Neuron (in vitro differentiated cells): Measurements from ENCODE around the gene MPI.
A peak's percentile ranks its signal among the peaks of the same experiment; 100 is the strongest.
"Not testable (repeated sequence)": the region's sequence is repeated elsewhere in the genome, so short reads cannot be mapped to it uniquely, and the experiment has no call there.

Source experiments
- H2AFZ ChIP-seq: one replicate; pipeline ENCODE4 v1.6.1; 2013; ENCODE audit warnings: low read depth, mild to moderate bottlenecking, inconsistent platforms, low read length, moderate library complexity
- H3K27me3 ChIP-seq: one replicate; pipeline ENCODE4 v1.6.1; 2013; ENCODE audit warnings: low read length; ENCODE audit not compliant: insufficient read depth
- H3K36me3 ChIP-seq: one replicate; pipeline ENCODE4 v1.6.1; 2013; ENCODE audit warnings: low read length; ENCODE audit not compliant: insufficient read depth
- H3K4me1 ChIP-seq: one replicate; pipeline ENCODE4 v1.6.1; 2013; ENCODE audit warnings: low read length; ENCODE audit not compliant: insufficient read depth
- H3K4me3 ChIP-seq: 2 replicates; pipeline ENCODE4 v1.5.1; 2013; ENCODE audit warnings: mild to moderate bottlenecking, low read length, moderate library complexity
- H3K9me3 ChIP-seq: one replicate; pipeline ENCODE4 v1.6.1; 2013; ENCODE audit warnings: low read length

MPI gene

DNA sequence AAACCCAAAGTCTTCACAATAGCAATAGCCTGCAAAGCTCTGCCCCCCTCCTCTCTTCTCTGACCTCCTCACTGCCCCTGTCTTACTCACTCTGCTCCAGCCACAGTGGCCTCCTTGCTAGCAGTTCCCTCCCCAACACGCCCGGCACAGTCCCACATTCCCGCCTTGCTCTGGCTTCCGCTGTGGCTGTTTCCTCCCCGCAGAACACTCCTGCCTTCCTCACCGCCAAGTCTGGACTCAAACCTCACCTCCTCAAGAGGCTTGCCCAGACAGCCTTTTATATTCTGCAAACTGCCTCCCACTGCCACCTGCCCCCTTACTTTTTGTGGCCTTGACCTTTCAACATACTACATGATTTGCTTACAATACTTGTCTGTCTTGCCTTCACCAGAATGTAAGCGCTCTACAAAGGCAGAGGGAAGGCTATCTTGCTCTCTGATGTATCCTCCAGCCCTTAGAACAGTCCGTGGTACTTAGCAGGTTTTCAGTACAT is 406 bp upstream of the MPI start:
- Histone ChIP-seq H2AFZ (peak overlapping the region; percentile 59), H3K4me1 (peaks cover 10% of the 10 kb centered on the region), H3K36me3 (peaks cover 21% of the 10 kb centered on the region), H3K27me3 (no peaks in the 10 kb centered on the region), H3K9me3 (no peaks in the 10 kb centered on the region), H3K4me3 (peak overlapping the region; percentile 60)

DNA sequence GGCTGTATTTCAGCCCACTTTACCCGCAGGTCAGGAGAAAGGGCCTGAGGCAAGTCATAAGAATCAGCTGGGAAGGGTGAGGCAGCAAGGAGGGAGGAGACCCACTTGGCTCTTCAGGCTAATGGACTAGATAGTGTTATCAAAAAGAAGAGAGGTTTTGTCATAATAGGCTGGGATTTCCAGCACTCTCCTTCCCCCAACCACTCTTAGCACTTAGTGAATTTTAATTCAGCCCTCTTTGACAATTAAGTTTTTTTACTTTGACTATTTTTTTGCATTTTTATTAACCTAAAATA is 771 bp downstream of the MPI start:
- Histone ChIP-seq H2AFZ (peak overlapping the region; percentile 59), H3K4me3 (peak overlapping the region; percentile 60), H3K27me3 (no peaks in the 10 kb centered on the region), H3K36me3 (peaks cover 21% of the 10 kb centered on the region), H3K4me1 (peaks cover 10% of the 10 kb centered on the region), H3K9me3 (no peaks in the 10 kb centered on the region)

DNA sequence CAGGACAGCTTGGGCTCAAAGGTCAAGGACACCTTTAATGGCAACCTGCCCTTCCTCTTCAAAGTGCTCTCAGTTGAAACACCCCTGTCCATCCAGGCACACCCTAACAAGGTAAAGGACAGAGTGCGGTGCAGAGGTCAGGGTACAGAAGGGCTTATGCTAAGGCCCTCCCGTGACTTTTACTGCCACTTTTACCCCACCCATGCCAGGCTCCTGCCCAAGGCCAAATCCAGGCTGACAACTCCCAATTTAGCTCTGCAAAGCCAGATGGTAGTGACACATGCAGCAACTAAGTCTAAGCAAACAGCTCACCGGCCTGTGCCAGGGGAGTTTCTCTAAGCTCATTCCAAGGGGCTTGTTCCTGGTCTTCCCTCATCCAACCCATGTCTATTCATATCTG is 1.6 kb downstream of the MPI start:
- no peak overlapping the region for H3K4me3 ChIP-seq
- H3K9me3 ChIP-seq = no peaks in the 10 kb centered on the region
- H3K27me3 ChIP-seq = no peaks in the 10 kb centered on the region
- peaks cover 10% of the 10 kb centered on the region for H3K4me1 ChIP-seq
- no peak overlapping the region for H2AFZ ChIP-seq
- H3K36me3 ChIP-seq = peaks cover 25% of the 10 kb centered on the region

DNA sequence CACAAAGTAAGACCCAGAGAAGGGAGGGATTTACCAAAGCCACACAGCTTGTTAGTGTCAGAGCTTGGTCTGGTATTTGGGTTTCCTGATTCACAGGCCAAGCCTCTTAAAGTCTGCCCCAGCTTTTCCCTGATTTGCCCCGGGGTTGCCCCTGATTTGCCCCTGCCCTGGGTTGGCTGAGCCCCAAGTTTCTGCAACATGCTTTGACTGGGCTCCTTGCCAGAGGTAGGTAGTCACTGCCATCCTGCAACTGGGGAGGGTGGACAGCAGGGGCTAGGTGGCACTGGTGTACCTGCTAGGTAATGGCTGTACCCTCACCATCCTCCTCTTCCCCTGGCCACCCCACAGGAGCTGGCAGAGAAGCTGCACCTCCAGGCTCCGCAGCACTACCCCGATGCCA is 2.5 kb downstream of the MPI start:
- Histone ChIP-seq H2AFZ (no peak overlapping the region), H3K27me3 (no peaks in the 10 kb centered on the region), H3K9me3 (no peaks in the 10 kb centered on the region), H3K4me3 (no peak overlapping the region), H3K36me3 (peaks cover 31% of the 10 kb centered on the region), H3K4me1 (peaks cover 10% of the 10 kb centered on the region)

DNA sequence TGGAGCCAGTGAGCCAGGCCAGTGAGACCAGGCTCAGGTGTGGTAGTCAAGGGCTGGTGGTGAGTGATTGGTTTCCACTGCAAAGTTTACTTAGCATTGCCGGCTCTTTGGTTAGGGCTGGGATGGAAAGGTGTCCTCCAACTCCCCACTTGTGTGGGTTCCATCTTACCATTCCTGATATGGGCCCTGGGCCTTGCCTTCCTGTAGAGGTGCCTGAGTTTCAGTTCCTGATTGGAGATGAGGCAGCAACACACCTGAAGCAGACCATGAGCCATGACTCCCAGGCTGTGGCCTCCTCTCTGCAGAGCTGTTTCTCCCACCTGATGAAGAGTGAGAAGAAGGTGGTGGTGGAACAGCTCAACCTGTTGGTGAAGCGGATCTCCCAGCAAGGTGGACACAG is 3.1 kb downstream of the MPI start:
- Histone ChIP-seq H3K36me3 (peaks cover 36% of the 10 kb centered on the region), H3K4me1 (peaks cover 10% of the 10 kb centered on the region), H3K4me3 (no peak overlapping the region), H2AFZ (no peak overlapping the region), H3K27me3 (no peaks in the 10 kb centered on the region), H3K9me3 (no peaks in the 10 kb centered on the region)

DNA sequence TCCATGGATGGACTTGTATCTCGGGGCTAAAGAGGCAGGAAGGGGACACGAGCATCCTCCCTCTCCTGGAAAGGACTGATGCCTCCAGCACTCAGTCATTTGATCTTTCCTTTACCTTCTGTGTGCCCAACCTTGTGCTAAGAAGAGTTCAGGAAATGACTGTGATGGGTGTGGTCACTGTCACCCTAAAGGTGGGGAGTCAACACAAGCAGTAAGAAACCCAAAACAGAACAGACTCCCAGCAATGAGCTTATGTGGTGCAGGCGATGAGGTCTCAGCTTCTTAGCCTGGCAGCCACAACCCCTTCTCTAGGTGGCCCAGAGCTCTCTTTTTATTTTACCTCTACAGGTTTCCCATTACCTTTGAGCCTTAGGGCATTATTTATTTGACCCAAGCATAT is 3.8 kb downstream of the MPI start:
- no peaks in the 10 kb centered on the region for H3K27me3 ChIP-seq
- H3K4me1 ChIP-seq = peaks cover 10% of the 10 kb centered on the region
- H3K4me3 ChIP-seq = no peak overlapping the region
- H3K36me3 ChIP-seq = peaks cover 37% of the 10 kb centered on the region
- no peak overlapping the region for H2AFZ ChIP-seq
- no peaks in the 10 kb centered on the region for H3K9me3 ChIP-seq

DNA sequence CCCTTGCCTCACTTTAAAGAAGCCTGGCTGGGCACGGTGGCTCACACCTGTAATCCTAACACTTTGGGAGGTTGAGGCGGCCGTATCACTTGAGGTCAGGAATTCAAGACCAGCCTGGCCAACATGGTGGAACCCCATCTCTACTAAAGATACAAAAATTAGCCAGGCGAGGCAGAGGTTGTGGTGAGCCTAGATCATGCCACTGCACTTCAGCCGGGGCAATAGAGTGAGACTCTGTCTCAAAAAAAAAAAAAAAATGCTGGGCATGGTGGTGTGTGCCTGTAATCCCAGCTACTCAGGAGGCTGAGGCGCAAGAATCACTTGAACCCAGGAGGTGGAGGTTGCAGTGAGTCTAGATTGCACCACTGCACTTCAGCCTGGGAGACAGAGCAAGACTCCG is 4.5 kb downstream of the MPI start:
- not testable (repeated sequence) for H3K4me3 ChIP-seq, H3K9me3 ChIP-seq, H3K4me1 ChIP-seq, H3K27me3 ChIP-seq, H2AFZ ChIP-seq
- H3K36me3 ChIP-seq = peaks cover 45% of the 10 kb centered on the region

DNA sequence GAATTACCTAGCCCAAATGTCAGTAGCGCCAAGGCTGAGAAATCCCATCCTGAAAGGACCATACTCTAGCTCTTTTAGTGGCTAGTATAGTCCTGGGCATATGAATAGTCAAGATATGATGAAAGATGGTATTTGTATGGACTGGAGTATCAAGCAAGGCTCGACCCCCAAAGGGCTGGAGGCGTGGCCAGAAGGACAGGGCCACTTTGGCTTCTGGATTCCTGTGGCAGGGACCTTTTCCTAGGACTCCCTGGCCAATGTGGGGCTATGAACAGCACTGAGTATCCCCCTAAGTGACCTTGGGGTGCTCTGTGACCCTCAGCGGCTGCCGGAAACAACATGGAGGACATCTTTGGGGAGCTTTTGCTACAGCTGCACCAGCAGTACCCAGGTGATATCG is 6.0 kb downstream of the MPI start:
- H2AFZ ChIP-seq = no peak overlapping the region
- no peaks in the 10 kb centered on the region for H3K9me3 ChIP-seq
- H3K27me3 ChIP-seq = no peaks in the 10 kb centered on the region
- no peaks in the 10 kb centered on the region for H3K4me1 ChIP-seq
- peaks cover 58% of the 10 kb centered on the region for H3K36me3 ChIP-seq
- H3K4me3 ChIP-seq = no peak overlapping the region

DNA sequence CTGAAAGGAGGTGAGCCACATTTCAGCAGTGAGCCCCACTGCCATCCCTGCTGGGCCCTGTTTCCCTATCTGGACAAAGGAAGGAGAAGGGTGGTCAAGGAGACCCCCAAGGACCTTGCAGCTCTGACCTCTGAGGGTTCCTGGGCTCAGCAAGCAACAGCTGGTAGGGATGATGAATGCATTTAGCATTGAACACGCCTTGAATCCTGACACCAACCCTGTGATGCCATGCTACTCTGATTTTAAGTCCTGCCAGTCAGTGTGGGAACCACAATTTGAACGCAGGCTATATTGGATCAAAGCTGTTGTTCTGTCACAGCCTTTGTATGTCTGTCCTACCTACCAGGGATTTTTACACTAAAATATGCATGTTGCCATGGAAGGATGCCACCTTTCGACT is 6.5 kb downstream of the MPI start:
- peaks cover 58% of the 10 kb centered on the region for H3K36me3 ChIP-seq
- no peaks in the 10 kb centered on the region for H3K9me3 ChIP-seq
- no peaks in the 10 kb centered on the region for H3K27me3 ChIP-seq
- no peak overlapping the region for H3K4me3 ChIP-seq
- no peaks in the 10 kb centered on the region for H3K4me1 ChIP-seq
- H2AFZ ChIP-seq = no peak overlapping the region

DNA sequence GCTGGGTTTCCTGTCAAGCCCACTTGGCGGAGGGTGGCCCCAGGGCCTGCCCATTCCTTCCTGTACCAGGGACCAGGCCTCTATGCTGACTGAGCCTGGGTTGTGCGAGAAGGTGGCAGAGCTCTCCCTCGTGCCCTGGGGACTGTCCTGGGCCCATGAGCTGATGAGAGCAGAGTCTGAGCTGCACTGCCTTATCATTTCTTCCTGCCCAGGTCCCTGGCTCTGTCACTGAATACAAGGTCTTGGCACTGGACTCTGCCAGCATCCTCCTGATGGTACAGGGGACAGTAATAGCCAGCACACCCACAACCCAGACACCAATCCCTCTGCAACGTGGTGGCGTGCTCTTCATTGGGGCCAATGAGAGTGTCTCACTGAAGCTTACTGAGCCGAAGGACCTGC is 7.5 kb downstream of the MPI start:
- H3K4me3 ChIP-seq = no peak overlapping the region
- no peak overlapping the region for H2AFZ ChIP-seq
- H3K9me3 ChIP-seq = no peaks in the 10 kb centered on the region
- H3K36me3 ChIP-seq = peaks cover 61% of the 10 kb centered on the region
- H3K27me3 ChIP-seq = no peaks in the 10 kb centered on the region
- no peaks in the 10 kb centered on the region for H3K4me1 ChIP-seq

DNA sequence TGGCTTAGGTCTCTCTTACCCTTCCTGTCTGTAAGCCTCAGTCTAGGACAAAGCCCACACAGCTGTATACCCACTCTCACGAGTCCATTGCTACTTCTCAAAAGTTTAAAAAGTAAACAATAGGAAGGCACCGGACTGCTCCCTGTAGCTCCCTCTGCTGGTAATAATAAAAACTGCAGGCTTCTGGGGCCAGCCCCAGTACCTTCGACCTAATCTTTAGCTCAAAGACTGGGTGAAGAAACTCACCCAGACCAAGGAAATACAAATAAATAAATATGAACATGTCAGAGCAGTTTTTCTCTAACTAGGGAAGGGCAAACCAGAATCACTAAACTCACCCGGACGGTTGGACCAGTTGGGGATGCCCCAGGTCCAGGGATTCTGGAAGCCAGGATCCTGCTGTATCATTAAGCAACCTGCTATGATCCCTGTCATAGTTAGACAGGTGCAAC is 11.8 kb downstream of the MPI start:
- Histone ChIP-seq H3K36me3 (peaks cover 72% of the 10 kb centered on the region), H3K9me3 (no peaks in the 10 kb centered on the region), H3K4me1 (peaks cover 5% of the 10 kb centered on the region), H3K4me3 (no peak overlapping the region), H3K27me3 (no peaks in the 10 kb centered on the region), H2AFZ (no peak overlapping the region)

DNA sequence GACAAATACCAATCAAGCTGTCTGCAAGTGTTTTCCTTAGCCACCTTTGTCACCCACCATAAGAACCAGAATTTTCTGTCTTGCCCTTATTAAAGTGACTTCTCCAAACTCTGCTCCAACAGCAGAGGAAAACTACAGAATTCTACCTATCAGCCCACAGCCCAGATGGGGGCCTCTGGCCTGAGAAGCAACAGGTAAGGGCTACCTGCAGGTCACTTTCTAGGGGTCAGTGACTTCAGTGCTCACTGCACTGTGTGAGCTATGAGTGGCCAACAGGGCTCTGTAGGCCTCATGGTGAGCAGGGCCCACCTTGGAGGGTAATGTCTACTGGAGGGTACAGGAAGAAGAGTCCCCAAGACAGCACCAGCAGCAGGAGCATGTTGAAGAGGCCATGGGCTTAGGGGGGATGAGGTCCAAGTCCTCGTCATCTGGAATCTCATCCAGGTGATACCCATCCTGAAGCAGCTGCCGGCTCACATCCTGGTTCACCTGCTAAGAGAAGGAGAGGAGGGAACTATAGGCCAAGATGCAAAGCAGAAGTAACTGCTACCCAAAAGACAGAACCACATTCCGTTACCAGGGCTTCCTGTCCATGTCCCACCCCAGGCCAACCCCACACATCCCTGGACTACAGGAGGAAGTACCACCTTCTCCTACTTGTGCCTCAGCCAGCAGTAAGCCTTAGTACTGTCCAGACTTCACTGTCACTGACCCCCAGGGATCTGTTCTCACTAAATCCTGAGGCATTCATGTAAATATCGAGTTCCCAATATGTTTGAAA is 12.6 kb downstream of the MPI start:
- H2AFZ ChIP-seq = no peak overlapping the region
- H3K4me1 ChIP-seq = peaks cover 10% of the 10 kb centered on the region
- H3K4me3 ChIP-seq = no peak overlapping the region
- H3K36me3 ChIP-seq = peaks cover 66% of the 10 kb centered on the region
- no peaks in the 10 kb centered on the region for H3K9me3 ChIP-seq
- no peaks in the 10 kb centered on the region for H3K27me3 ChIP-seq

DNA sequence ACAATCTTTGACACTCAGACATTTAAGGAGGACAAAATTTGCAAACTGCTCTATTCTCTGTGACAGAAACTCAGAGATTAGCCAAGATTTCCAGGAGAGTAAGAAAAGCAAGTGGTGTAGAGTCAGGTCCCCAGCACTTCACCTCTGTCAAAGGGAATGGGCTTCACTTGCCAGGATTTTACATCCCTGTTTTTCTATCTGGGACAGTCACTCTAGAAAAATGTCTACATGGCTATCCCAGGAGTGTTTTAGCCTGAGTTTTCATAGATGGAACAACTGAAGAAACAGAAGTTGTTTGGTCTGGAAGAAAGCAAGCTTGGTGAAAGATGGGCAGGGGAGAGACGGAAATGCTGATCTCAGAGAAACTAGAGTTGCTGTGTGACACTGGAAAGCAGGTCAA is 13.8 kb downstream of the MPI start:
- no peaks in the 10 kb centered on the region for H3K9me3 ChIP-seq
- H3K4me1 ChIP-seq = peaks cover 13% of the 10 kb centered on the region

DNA sequence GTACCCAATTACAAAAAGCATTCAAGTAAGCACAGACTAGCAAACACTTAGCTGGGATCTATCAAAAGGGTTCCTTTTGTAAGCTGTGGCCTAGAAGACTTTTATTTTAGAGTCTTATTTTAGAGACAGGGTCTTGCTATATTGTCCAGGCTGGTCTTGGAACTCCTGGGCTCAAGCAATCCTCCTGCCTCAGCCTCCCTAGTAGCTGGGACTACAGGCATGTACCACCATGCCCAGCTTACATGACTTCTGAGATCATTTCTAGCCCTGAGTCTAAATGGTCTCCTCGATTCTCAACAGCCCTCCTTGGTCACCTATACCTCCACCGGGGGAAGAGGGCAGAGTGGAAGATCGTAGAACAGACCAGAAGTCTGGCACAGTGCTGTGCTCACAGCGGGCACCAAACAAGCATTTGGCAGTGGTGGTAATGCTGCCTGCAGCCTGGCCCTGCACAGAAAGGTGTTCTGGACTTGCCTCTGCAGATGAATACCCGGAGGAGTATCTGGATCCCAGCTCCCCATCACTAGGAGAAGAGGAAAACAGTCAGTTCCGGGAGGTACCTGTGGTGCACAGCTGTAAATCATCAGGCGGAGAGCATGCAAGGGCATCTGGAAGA is 14.5 kb downstream of the MPI start:
- H3K36me3 ChIP-seq = peaks cover 54% of the 10 kb centered on the region
- no peaks in the 10 kb centered on the region for H3K27me3 ChIP-seq
- peaks cover 13% of the 10 kb centered on the region for H3K4me1 ChIP-seq
- no peak overlapping the region for H2AFZ ChIP-seq
- no peak overlapping the region for H3K4me3 ChIP-seq
- no peaks in the 10 kb centered on the region for H3K9me3 ChIP-seq

More for the DNA sequence above, 13.8 kb downstream of the MPI start:
- Histone ChIP-seq H3K4me3 (no peak overlapping the region), H3K36me3 (peaks cover 60% of the 10 kb centered on the region), H2AFZ (no peak overlapping the region), H3K27me3 (no peaks in the 10 kb centered on the region)
